ENCODE data around the gene CCNE1. TPM values are rescaled to one million over a fixed set of nuclear protein-coding genes. Genes with fewer than 3 reads are reported as not detected.

CCNE1 gene
- total RNA-seq, 1 experiment from 2014 or later: 3.0 TPM

- Mint-ChIP-seq H3K4me3 (ENCODE audit: unreplicated experiment) (no peak overlapping the region), H3K9me3 (ENCODE audit: unreplicated experiment) (no peaks in the 10 kb centered on the region), H3K27ac (ENCODE audit: low read depth, unreplicated experiment) (no peak overlapping the region), H3K27me3 (ENCODE audit: insufficient read depth, unreplicated experiment) (peaks cover 21% of the 10 kb centered on the region), H3K36me3 (ENCODE audit: insufficient read depth, unreplicated experiment) (no peaks in the 10 kb centered on the region), H3K4me1 (ENCODE audit: insufficient read depth, unreplicated experiment) (no peaks in the 10 kb centered on the region)
- BruUV-seq (replicated peaks): no TSS peak
- intact Hi-C loops (cut with micrococcal nuclease): no loop called here
- DNase-seq (ENCODE audit: unreplicated experiment): no peak
- TF ChIP-seq, protein P1, sequence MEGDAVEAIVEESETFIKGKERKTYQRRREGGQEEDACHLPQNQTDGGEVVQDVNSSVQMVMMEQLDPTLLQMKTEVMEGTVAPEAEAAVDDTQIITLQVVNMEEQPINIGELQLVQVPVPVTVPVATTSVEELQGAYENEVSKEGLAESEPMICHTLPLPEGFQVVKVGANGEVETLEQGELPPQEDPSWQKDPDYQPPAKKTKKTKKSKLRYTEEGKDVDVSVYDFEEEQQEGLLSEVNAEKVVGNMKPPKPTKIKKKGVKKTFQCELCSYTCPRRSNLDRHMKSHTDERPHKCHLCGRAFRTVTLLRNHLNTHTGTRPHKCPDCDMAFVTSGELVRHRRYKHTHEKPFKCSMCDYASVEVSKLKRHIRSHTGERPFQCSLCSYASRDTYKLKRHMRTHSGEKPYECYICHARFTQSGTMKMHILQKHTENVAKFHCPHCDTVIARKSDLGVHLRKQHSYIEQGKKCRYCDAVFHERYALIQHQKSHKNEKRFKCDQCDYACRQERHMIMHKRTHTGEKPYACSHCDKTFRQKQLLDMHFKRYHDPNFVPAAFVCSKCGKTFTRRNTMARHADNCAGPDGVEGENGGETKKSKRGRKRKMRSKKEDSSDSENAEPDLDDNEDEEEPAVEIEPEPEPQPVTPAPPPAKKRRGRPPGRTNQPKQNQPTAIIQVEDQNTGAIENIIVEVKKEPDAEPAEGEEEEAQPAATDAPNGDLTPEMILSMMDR (IDR thresholded peaks at IDR 0.05; ENCODE audit: unreplicated experiment): no peak
- ChIA-PET POLR2A (interaction anchor here (0.6 kb wide), 1 partner anchor 72 kb away, joined by 3 read pairs; no protein-coding TSS in a partner anchor), CTCF (interaction anchor here (0.5 to 3.0 kb wide), 9 partner anchors 10 to 799 kb away, joined by 3 to 19 read pairs (median 4); no protein-coding TSS in a partner anchor)
Measured at GRCh38 chr19:29867984-29868383, 56.2 kb downstream of the CCNE1 start.

DNA sequence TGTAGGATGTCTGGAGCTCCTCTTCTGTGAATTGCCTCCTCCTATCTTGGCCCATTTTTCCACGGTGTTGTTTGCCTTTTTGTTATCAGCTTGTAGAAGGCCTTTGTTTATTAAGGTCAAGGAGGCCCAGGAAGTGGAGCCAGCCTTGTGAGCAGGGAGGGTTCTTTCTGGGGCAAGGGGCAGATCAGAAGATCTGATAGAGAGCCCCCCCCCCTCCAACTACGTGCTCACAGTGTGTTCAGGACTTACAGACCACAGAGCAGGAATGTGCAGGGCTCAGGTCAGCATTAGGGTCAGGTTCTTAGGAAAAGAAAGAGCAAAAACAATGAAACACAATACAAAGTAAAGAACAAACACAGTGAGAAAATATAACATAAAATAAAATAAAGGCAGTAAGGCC is 59.4 kb downstream of the CCNE1 start:
- ChIA-PET POLR2A (no interaction called here), CTCF (interaction anchor here (0.6 to 6.5 kb wide), 11 partner anchors 8 to 141 kb away, joined by 3 to 82 read pairs (median 5); no protein-coding TSS in a partner anchor)
- intact Hi-C loops (cut with micrococcal nuclease): no loop called here
- DNase-seq (ENCODE audit: unreplicated experiment): no peak
- Mint-ChIP-seq H3K4me3 (ENCODE audit: unreplicated experiment) (no peak overlapping the region), H3K9me3 (ENCODE audit: unreplicated experiment) (no peaks in the 10 kb centered on the region), H3K27ac (ENCODE audit: low read depth, unreplicated experiment) (no peak overlapping the region), H3K27me3 (ENCODE audit: insufficient read depth, unreplicated experiment) (peaks cover 10% of the 10 kb centered on the region), H3K36me3 (ENCODE audit: insufficient read depth, unreplicated experiment) (no peaks in the 10 kb centered on the region), H3K4me1 (ENCODE audit: insufficient read depth, unreplicated experiment) (peaks cover 6% of the 10 kb centered on the region)
- TF ChIP-seq, protein P1 (IDR thresholded peaks at IDR 0.05; ENCODE audit: unreplicated experiment): no peak
- BruUV-seq (replicated peaks): no TSS peak

GRCh38 chr19:29872224-29872731 is 60.5 kb downstream of the CCNE1 start:
- Mint-ChIP-seq H3K36me3 (ENCODE audit: insufficient read depth, unreplicated experiment) (no peaks in the 10 kb centered on the region), H3K4me1 (ENCODE audit: insufficient read depth, unreplicated experiment) (peaks cover 11% of the 10 kb centered on the region), H3K27me3 (ENCODE audit: insufficient read depth, unreplicated experiment) (peaks cover 10% of the 10 kb centered on the region), H3K4me3 (ENCODE audit: unreplicated experiment) (no peak overlapping the region), H3K9me3 (ENCODE audit: unreplicated experiment) (no peaks in the 10 kb centered on the region), H3K27ac (ENCODE audit: low read depth, unreplicated experiment) (no peak overlapping the region)
- ChIA-PET CTCF (interaction anchor here (0.6 to 6.5 kb wide), 28 partner anchors 9 to 257 kb away, joined by 3 to 82 read pairs (median 4); no protein-coding TSS in a partner anchor), POLR2A (interaction anchor here (0.6 to 0.7 kb wide), 2 partner anchors 26 to 266 kb away, joined by 3 to 4 read pairs; partner anchors contain the start of gene POP4)
- TF ChIP-seq, protein P1 (IDR thresholded peaks at IDR 0.05; ENCODE audit: unreplicated experiment): no peak
- intact Hi-C loops (cut with micrococcal nuclease): no loop called here
- no peak for DNase-seq (ENCODE audit: unreplicated experiment)
- BruUV-seq (replicated peaks): no TSS peak

- H3K4me1 Mint-ChIP-seq (ENCODE audit: insufficient read depth, unreplicated experiment): peaks cover 11% of the 10 kb centered on the region
- BruUV-seq (replicated peaks): no TSS peak
- DNase-seq (ENCODE audit: unreplicated experiment): peak; percentile 23
Measured at GRCh38 chr19:29873024-29873800, 61.4 kb downstream of the CCNE1 start.

More at GRCh38 chr19:29873024-29873800, 61.4 kb downstream of the CCNE1 start:
- no peak overlapping the region for H3K27ac Mint-ChIP-seq (ENCODE audit: low read depth, unreplicated experiment)
- peaks cover 10% of the 10 kb centered on the region for H3K27me3 Mint-ChIP-seq (ENCODE audit: insufficient read depth, unreplicated experiment)
- no peaks in the 10 kb centered on the region for H3K36me3 Mint-ChIP-seq (ENCODE audit: insufficient read depth, unreplicated experiment)
- intact Hi-C loops (cut with micrococcal nuclease): loop anchor here (1.0 kb wide), 3 partner anchors 102 to 143 kb away; no protein-coding TSS in a partner anchor
- H3K9me3 Mint-ChIP-seq (ENCODE audit: unreplicated experiment): no peaks in the 10 kb centered on the region
- POLR2A ChIA-PET: interaction anchor here (0.6 to 0.7 kb wide), 2 partner anchors 27 to 267 kb away, joined by 3 to 4 read pairs; partner anchors contain the start of gene POP4
- H3K4me3 Mint-ChIP-seq (ENCODE audit: unreplicated experiment): no peak overlapping the region
- TF ChIP-seq, protein P1 (IDR thresholded peaks at IDR 0.05; ENCODE audit: unreplicated experiment): peak; percentile 87
- CTCF ChIA-PET: interaction anchor here (0.6 to 6.5 kb wide), 39 partner anchors 8 to 1069 kb away, joined by 3 to 82 read pairs (median 4); no protein-coding TSS in a partner anchor
